ENCODE data around the gene PJA2.

Gene PJA2

GRCh38 chr5:109354761-109355160 lies 55.0 kb downstream of the PJA2 start:
- Histone ChIP-seq H3F3A (ENCODE audit: insufficient read depth) (peaks cover 10% of the 10 kb centered on the region; the same call in 1 of the 2 replicates), H3K27me3 (ENCODE audit: low read length) (no peaks in the 10 kb centered on the region), H3K4me3 (ENCODE audit: insufficient read depth, low read length, poor library complexity, severe bottlenecking) (no peak overlapping the region), H3K36me3 (ENCODE audit: low read length) (peaks cover 9% of the 10 kb centered on the region; the same call in 1 of the 2 replicates), H3K79me2 (ENCODE audit: insufficient read depth, low read length) (no peaks in the 10 kb centered on the region; the same call in 1 of the 2 replicates), H3K4me2 (ENCODE audit: low read depth, low read length, poor library complexity, severe bottlenecking) (no peak overlapping the region), H3K9me3 (ENCODE audit: insufficient read depth, low read length) (no peaks in the 10 kb centered on the region), H2AFZ (ENCODE audit: low read depth, low read length, severe bottlenecking) (no peak overlapping the region), H3K9me2 (replicated peaks; ENCODE audit: insufficient read depth, low read length) (no peaks in the 10 kb centered on the region), H4K20me1 (ENCODE audit: low read depth, low read length) (no peaks in the 10 kb centered on the region), H3K27ac (ENCODE audit: low read depth, low read length) (no peak overlapping the region), H3K9ac (ENCODE audit: low read length) (no peak overlapping the region)
- no peak for TF ChIP-seq EZH2phosphoT487 (conservative IDR thresholded peaks at IDR 0.05; ENCODE audit: low read length)
- TF ChIP-seq, protein P1, sequence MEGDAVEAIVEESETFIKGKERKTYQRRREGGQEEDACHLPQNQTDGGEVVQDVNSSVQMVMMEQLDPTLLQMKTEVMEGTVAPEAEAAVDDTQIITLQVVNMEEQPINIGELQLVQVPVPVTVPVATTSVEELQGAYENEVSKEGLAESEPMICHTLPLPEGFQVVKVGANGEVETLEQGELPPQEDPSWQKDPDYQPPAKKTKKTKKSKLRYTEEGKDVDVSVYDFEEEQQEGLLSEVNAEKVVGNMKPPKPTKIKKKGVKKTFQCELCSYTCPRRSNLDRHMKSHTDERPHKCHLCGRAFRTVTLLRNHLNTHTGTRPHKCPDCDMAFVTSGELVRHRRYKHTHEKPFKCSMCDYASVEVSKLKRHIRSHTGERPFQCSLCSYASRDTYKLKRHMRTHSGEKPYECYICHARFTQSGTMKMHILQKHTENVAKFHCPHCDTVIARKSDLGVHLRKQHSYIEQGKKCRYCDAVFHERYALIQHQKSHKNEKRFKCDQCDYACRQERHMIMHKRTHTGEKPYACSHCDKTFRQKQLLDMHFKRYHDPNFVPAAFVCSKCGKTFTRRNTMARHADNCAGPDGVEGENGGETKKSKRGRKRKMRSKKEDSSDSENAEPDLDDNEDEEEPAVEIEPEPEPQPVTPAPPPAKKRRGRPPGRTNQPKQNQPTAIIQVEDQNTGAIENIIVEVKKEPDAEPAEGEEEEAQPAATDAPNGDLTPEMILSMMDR (IDR thresholded peaks at IDR 0.05; ENCODE audit: insufficient read depth, low read length, poor library complexity, severe bottlenecking): no peak

DNA sequence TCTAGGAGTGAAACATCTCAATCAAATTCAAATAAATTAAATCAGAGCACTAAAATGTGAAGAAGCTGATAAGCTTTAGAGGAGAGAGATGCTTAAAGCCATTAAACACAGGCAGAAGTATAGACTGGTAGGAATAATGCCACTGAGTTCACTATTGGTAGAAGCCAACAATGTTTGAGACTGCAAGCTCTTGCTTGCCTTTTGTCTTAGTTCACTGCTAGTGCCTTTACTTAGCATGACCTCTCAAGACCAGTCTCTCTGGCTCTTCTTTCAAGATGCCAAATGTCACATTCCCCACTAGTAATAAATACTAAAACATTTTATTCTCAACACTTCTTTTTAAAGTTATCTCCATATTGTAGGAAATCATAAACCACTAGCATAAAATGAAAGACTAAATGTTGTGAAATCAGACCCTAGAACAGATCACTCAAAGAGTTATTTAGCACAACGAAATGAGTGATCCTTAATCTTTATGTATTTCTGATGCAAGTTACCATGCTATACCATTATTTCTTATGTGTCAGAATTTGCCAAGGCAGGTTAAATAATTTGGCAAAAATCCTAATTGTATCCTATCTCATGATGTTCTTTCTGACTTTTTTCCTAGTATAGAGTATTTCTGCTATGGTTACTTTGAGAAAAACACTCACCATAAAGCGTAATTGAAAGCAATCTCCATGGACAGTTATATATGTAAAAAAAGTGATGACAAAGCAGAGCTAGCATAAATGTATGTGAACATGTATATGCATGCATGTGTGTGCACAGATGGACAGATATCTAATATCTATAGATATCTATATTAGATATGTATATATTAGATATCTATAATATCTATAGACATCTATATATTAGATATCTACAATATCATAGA lies 57.5 kb downstream of the PJA2 start:
- Histone ChIP-seq H3K27ac (ENCODE audit: low read depth, low read length) (no peak overlapping the region), H4K20me1 (ENCODE audit: low read depth, low read length) (no peaks in the 10 kb centered on the region), H3K9ac (ENCODE audit: low read length) (no peak overlapping the region), H2AFZ (ENCODE audit: low read depth, low read length, severe bottlenecking) (no peak overlapping the region), H3K79me2 (ENCODE audit: insufficient read depth, low read length) (no peaks in the 10 kb centered on the region; the same call in 1 of the 2 replicates), H3K4me3 (ENCODE audit: insufficient read depth, low read length, poor library complexity, severe bottlenecking) (no peak overlapping the region), H3K27me3 (ENCODE audit: low read length) (no peaks in the 10 kb centered on the region), H3K4me2 (ENCODE audit: low read depth, low read length, poor library complexity, severe bottlenecking) (no peak overlapping the region), H3K36me3 (ENCODE audit: low read length) (peaks cover 3% of the 10 kb centered on the region; the same call in 1 of the 2 replicates), H3F3A (ENCODE audit: insufficient read depth) (peaks cover 10% of the 10 kb centered on the region; the same call in 1 of the 2 replicates), H3K9me2 (replicated peaks; ENCODE audit: insufficient read depth, low read length) (no peaks in the 10 kb centered on the region), H3K9me3 (ENCODE audit: insufficient read depth, low read length) (no peaks in the 10 kb centered on the region)
- no peak for TF ChIP-seq EZH2phosphoT487 (conservative IDR thresholded peaks at IDR 0.05; ENCODE audit: low read length)
- TF ChIP-seq, protein P1 (IDR thresholded peaks at IDR 0.05; ENCODE audit: insufficient read depth, low read length, poor library complexity, severe bottlenecking): no peak

GRCh38 chr5:109350537-109351270 lies 59.1 kb downstream of the PJA2 start:
- Histone ChIP-seq H3K4me3 (ENCODE audit: insufficient read depth, low read length, poor library complexity, severe bottlenecking) (no peak overlapping the region), H3K9me3 (ENCODE audit: insufficient read depth, low read length) (no peaks in the 10 kb centered on the region), H3K9me2 (replicated peaks; ENCODE audit: insufficient read depth, low read length) (no peaks in the 10 kb centered on the region), H3K27me3 (ENCODE audit: low read length) (no peaks in the 10 kb centered on the region), H3F3A (ENCODE audit: insufficient read depth) (peaks cover 9% of the 10 kb centered on the region; the same call in 1 of the 2 replicates), H3K4me2 (ENCODE audit: low read depth, low read length, poor library complexity, severe bottlenecking) (no peak overlapping the region), H2AFZ (ENCODE audit: low read depth, low read length, severe bottlenecking) (no peak overlapping the region), H3K27ac (ENCODE audit: low read depth, low read length) (no peak overlapping the region), H4K20me1 (ENCODE audit: low read depth, low read length) (no peaks in the 10 kb centered on the region), H3K9ac (ENCODE audit: low read length) (no peak overlapping the region), H3K79me2 (ENCODE audit: insufficient read depth, low read length) (no peaks in the 10 kb centered on the region), H3K36me3 (ENCODE audit: low read length) (peaks cover 3% of the 10 kb centered on the region; the same call in 1 of the 2 replicates)
- TF ChIP-seq, protein P1 (IDR thresholded peaks at IDR 0.05; ENCODE audit: insufficient read depth, low read length, poor library complexity, severe bottlenecking): no peak
- TF ChIP-seq EZH2phosphoT487 (conservative IDR thresholded peaks at IDR 0.05; ENCODE audit: low read length): no peak

All from SU-DHL-6 (cell line).